Measurements from ENCODE around the gene SHISAL2A.

SHISAL2A gene

DNA sequence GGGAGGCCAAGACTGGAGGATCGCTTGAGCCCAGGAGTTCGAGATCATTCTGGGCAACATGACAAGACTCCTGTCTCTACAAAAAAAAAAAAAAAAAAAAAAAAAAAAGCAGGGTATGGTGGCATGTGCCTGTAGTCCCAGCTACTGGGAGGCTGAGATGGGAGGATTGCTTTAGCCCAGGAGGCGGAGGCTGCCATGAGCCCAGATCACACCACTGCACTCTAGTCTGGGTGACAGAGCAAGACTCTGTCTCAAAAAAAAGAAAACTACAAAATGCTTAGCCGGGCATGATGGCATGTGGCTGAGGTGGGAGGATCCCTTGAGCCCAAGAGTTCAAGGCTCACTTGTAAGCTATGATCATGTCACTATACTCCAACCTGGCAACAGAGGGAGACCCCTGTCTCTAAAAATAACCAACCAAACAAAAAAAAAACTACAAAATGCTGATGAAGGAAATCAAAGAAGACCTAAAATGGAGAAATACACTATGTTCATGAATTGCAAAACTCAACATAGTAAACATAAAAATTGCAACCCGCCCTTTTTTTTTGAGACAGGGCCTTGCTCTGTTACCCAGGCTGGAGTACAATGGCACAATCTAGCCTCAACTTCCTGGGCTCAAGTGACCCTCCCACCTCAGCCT lies 20.4 kb downstream of the SHISAL2A start:
- DNase-seq (ENCODE audit: extremely low spot score) = no peak
- TF ChIP-seq BHLHE40 (IDR thresholded peaks at IDR 0.05; ENCODE audit: borderline replicate concordance) (no peak), PKNOX1 (IDR thresholded peaks at IDR 0.05) (no peak)
- ChIA-PET POLR2A (interaction anchor here (0.6 kb wide), 1 partner anchor 274 kb away, joined by 3 read pairs; no protein-coding TSS in a partner anchor), CTCF (no interaction called here)

- TF ChIP-seq L3MBTL2 (conservative IDR thresholded peaks at IDR 0.05) (no peak), HDGF (IDR thresholded peaks at IDR 0.05; ENCODE audit: borderline replicate concordance) (no peak), NFRKB (IDR thresholded peaks at IDR 0.05) (no peak), FOXK2 (IDR thresholded peaks at IDR 0.05) (no peak), BHLHE40 (IDR thresholded peaks at IDR 0.05; ENCODE audit: borderline replicate concordance) (no peak), LEF1 (IDR thresholded peaks at IDR 0.05; ENCODE audit: borderline replicate concordance) (no peak), PKNOX1 (IDR thresholded peaks at IDR 0.05) (no peak), SUZ12 (IDR thresholded peaks at IDR 0.05) (no peak), CTBP1 (IDR thresholded peaks at IDR 0.05; ENCODE audit: borderline replicate concordance) (no peak), FOXA1 (IDR thresholded peaks at IDR 0.05) (no peak), ZNF384 (IDR thresholded peaks at IDR 0.05) (no peak), TARDBP (IDR thresholded peaks at IDR 0.05) (no peak), FOXM1 (IDR thresholded peaks at IDR 0.05; ENCODE audit: borderline replicate concordance) (no peak), SP1 (IDR thresholded peaks at IDR 0.05) (no peak)
- no peak for DNase-seq (ENCODE audit: extremely low spot score)
- CTCF ChIA-PET = no interaction called here
- POLR2A ChIA-PET = no interaction called here
Measured at GRCh38 chr1:52654063-52654462, 21.1 kb downstream of the SHISAL2A start.

GRCh38 chr1:52657702-52658101 lies 24.7 kb downstream of the SHISAL2A start:
- TF ChIP-seq LEF1 (IDR thresholded peaks at IDR 0.05; ENCODE audit: borderline replicate concordance) (no peak), ZNF384 (IDR thresholded peaks at IDR 0.05) (no peak), NFRKB (IDR thresholded peaks at IDR 0.05) (no peak), HDGF (IDR thresholded peaks at IDR 0.05; ENCODE audit: borderline replicate concordance) (no peak), CTBP1 (IDR thresholded peaks at IDR 0.05; ENCODE audit: borderline replicate concordance) (no peak), PKNOX1 (IDR thresholded peaks at IDR 0.05) (no peak), TARDBP (IDR thresholded peaks at IDR 0.05) (no peak), FOXA1 (IDR thresholded peaks at IDR 0.05) (no peak), BHLHE40 (IDR thresholded peaks at IDR 0.05; ENCODE audit: borderline replicate concordance) (no peak), FOXK2 (IDR thresholded peaks at IDR 0.05) (no peak), FOXM1 (IDR thresholded peaks at IDR 0.05; ENCODE audit: borderline replicate concordance) (no peak), L3MBTL2 (conservative IDR thresholded peaks at IDR 0.05) (no peak), ELF4 (IDR thresholded peaks at IDR 0.05) (no peak), SUZ12 (IDR thresholded peaks at IDR 0.05) (no peak), ARNT (IDR thresholded peaks at IDR 0.05) (no peak), SP1 (IDR thresholded peaks at IDR 0.05) (no peak)
- CTCF ChIA-PET = no interaction called here
- POLR2A ChIA-PET = no interaction called here
- DNase-seq (ENCODE audit: extremely low spot score) = no peak

GRCh38 chr1:52658795-52659194 lies 25.8 kb downstream of the SHISAL2A start:
- DNase-seq (ENCODE audit: extremely low spot score) = no peak
- TF ChIP-seq PKNOX1 (IDR thresholded peaks at IDR 0.05) (no peak), ZNF384 (IDR thresholded peaks at IDR 0.05) (no peak), L3MBTL2 (conservative IDR thresholded peaks at IDR 0.05) (no peak), FOXK2 (IDR thresholded peaks at IDR 0.05) (no peak), FOXM1 (IDR thresholded peaks at IDR 0.05; ENCODE audit: borderline replicate concordance) (no peak), BHLHE40 (IDR thresholded peaks at IDR 0.05; ENCODE audit: borderline replicate concordance) (no peak), LEF1 (IDR thresholded peaks at IDR 0.05; ENCODE audit: borderline replicate concordance) (no peak), FOXA1 (IDR thresholded peaks at IDR 0.05) (no peak), SUZ12 (IDR thresholded peaks at IDR 0.05) (no peak), CTBP1 (IDR thresholded peaks at IDR 0.05; ENCODE audit: borderline replicate concordance) (no peak), NFRKB (IDR thresholded peaks at IDR 0.05) (no peak), ARNT (IDR thresholded peaks at IDR 0.05) (no peak), HDGF (IDR thresholded peaks at IDR 0.05; ENCODE audit: borderline replicate concordance) (no peak), TARDBP (IDR thresholded peaks at IDR 0.05) (no peak), SP1 (IDR thresholded peaks at IDR 0.05) (no peak), ELF4 (IDR thresholded peaks at IDR 0.05) (no peak)
- ChIA-PET CTCF (interaction anchor here (0.6 kb wide), 1 partner anchor 233 kb away, joined by 3 read pairs; no protein-coding TSS in a partner anchor), POLR2A (interaction anchor here (0.6 to 0.9 kb wide), 2 partner anchors 20 to 105 kb away, joined by 3 read pairs; no protein-coding TSS in a partner anchor)

- ChIA-PET POLR2A (interaction anchor here (0.6 to 1.5 kb wide), 3 partner anchors 8 to 106 kb away, joined by 3 read pairs; no protein-coding TSS in a partner anchor), CTCF (no interaction called here)
- no peak for TF ChIP-seq LEF1 (IDR thresholded peaks at IDR 0.05; ENCODE audit: borderline replicate concordance)
- no peak for TF ChIP-seq FOXM1 (IDR thresholded peaks at IDR 0.05; ENCODE audit: borderline replicate concordance)
- TF ChIP-seq BHLHE40 (IDR thresholded peaks at IDR 0.05; ENCODE audit: borderline replicate concordance) = no peak
- TF ChIP-seq TARDBP (IDR thresholded peaks at IDR 0.05) = no peak
- TF ChIP-seq HDGF (IDR thresholded peaks at IDR 0.05; ENCODE audit: borderline replicate concordance) = no peak
- TF ChIP-seq ZNF384 (IDR thresholded peaks at IDR 0.05) = no peak
- TF ChIP-seq SUZ12 (IDR thresholded peaks at IDR 0.05) = no peak
- no peak for DNase-seq (ENCODE audit: extremely low spot score)
Measured at GRCh38 chr1:52659356-52659755, 26.4 kb downstream of the SHISAL2A start.

All from HEK293T (cell line).